Transverse colon (tissue), 4 donors: Measurements from ENCODE around the gene AOPEP.

ENCODE experiments used
- CTCF ChIP-seq, 5 experiments: fragments of 200-600 bp in 3 of 5; fragments of 450-650 bp in 2 of 5; sonication (generic) in 3 of 5; IDR thresholded peaks; 1 replicate in 2 of 5; 2 replicates in 3 of 5; pipeline ENCODE4 v1.5.1; 2016 to 2017; ENCODE audit warnings: antibody characterized with exemption in 5 of 5, inconsistent platforms in 3 of 5, mild to moderate bottlenecking in 2 of 5, moderate library complexity in 1 of 5
- POLR2AphosphoS5 ChIP-seq, 3 donors: sonication (generic); formaldehyde crosslinking; IDR thresholded peaks; one replicate each; pipeline ENCODE4 v1.6.1; 2016; ENCODE audit warnings: antibody characterized with exemption in 3 of 3

GRCh38 chr9:94961870-94962269, 235.4 kb downstream of the AOPEP start:
- TF ChIP-seq CTCF (IDR thresholded peaks at IDR 0.05) = no peak
- no peak for TF ChIP-seq POLR2AphosphoS5 (IDR thresholded peaks at IDR 0.05)
